GM12892 (cell line): ENCODE measurements around the gene CDK11B.

Experiments
- POLR2A ChIP-seq: IDR thresholded peaks from 2 replicates; pipeline ENCODE4 v1.6.1; 2011; ENCODE audit warnings: low read depth, low read length, control low read depth
- POLR2AphosphoS5 ChIP-seq: IDR thresholded peaks from 2 replicates; pipeline ENCODE4 v1.6.1; 2011; ENCODE audit warnings: low read depth, low read length, control low read depth
- TAF1 ChIP-seq: IDR thresholded peaks from 2 replicates; pipeline ENCODE4 v1.6.1; 2011; ENCODE audit warnings: low read depth, mild to moderate bottlenecking, control low read depth, low read length, borderline replicate concordance

- TF ChIP-seq POLR2AphosphoS5: no peak
- TF ChIP-seq TAF1: no peak
- TF ChIP-seq POLR2A: no peak
These were observed 33.4 kb downstream of the CDK11B start for GRCh38 chr1:1625404-1625775.
